WTC11 (cell line): ENCODE measurements around the gene AIP.

ENCODE experiments used
- CTCF ChIP-seq: fragments of 200-600 bp; IDR thresholded peaks from 2 replicates; pipeline ENCODE4 v1.8.0; 2022; ENCODE audit warnings: antibody characterized with exemption
- NFATC4 ChIP-seq: fragments of 250-450 bp; sonication (Bioruptor Pico); IDR thresholded peaks from 2 replicates; pipeline ENCODE4 v1.9.0; 2021; ENCODE audit warnings: mild to moderate bottlenecking
- TP53 ChIP-seq: sonication (generic); formaldehyde crosslinking; IDR thresholded peaks from 2 replicates; pipeline ENCODE4 v1.8.1; 2023; ENCODE audit warnings: mild to moderate bottlenecking, missing genetic modification reagents
- TF ChIP-seq, protein P1 (sequence below): sonication (generic); formaldehyde crosslinking; IDR thresholded peaks from 2 replicates; pipeline ENCODE4 v1.8.1; 2023; ENCODE audit warnings: mild to moderate bottlenecking, missing genetic modification reagents, moderate library complexity

GRCh38 chr11:67528376-67528775, 45.5 kb downstream of the AIP start:
- TF ChIP-seq CTCF (no peak), NFATC4 (CRISPR knock-in tag) (no peak), TP53 (no peak)
- TF ChIP-seq, protein P1, sequence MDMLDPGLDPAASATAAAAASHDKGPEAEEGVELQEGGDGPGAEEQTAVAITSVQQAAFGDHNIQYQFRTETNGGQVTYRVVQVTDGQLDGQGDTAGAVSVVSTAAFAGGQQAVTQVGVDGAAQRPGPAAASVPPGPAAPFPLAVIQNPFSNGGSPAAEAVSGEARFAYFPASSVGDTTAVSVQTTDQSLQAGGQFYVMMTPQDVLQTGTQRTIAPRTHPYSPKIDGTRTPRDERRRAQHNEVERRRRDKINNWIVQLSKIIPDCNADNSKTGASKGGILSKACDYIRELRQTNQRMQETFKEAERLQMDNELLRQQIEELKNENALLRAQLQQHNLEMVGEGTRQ = no peak
